ENCODE results near the gene RNF224. TPM values are rescaled to one million over a fixed set of nuclear protein-coding genes. Genes with fewer than 3 reads are reported as not detected.

Gene RNF224
- total and polyA plus RNA-seq, 2 of the 13 experiments (the other 11 are each of a cell fraction or from before 2014, with no cell fraction given): 0.09 TPM; not detected in 1

DNA sequence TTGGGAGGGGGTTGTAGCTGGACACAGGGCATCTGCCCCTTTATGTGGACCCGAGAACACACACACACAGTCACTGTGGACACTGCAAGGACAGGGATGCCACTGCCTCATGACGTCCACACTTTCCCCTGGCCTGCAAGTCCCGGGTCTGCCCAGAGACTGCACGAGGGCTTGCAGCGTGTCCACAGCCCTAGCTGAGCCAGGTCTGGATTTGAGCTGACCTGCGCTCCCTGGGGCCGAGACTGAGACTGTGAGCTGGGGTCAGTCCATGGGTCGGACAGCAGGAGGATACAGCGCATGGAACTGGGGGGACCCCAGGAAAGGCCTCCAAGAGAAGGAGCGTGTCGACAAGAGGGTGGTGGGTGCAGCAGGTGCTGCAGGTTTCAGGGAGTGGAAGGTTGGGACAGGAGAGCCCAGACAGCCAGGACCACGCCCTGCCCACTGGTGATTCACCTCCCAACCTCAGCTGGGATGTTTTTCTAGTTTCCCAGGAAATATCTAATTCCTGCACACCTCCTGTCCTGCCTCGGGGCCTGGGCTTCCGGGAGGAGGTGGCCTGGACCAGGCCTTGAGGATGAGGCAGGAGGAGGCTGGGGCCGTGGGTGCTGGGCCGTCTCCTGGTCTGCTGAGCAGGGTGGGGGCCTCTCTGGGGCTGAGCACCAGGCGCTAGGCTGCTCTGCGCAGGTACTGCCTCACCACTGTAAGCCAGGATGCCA lies 806 bp upstream of the RNF224 start (continued):
- TF ChIP-seq THYN1 (CRISPR knock-in tag; IDR thresholded peaks at IDR 0.05; ENCODE audit: borderline replicate concordance, low read depth) (no peak), MED13 (CRISPR knock-in tag; IDR thresholded peaks at IDR 0.05) (no peak), ZNF850 (CRISPR knock-in tag; conservative IDR thresholded peaks at IDR 0.05) (no peak), TBX2 (CRISPR knock-in tag; IDR thresholded peaks at IDR 0.05; ENCODE audit: borderline replicate concordance) (no peak), SRF (IDR thresholded peaks at IDR 0.05; ENCODE audit: low read depth, low read length) (no peak), CBX1 (IDR thresholded peaks at IDR 0.05; ENCODE audit: low read depth) (no peak), ZNF501 (CRISPR knock-in tag; IDR thresholded peaks at IDR 0.05) (no peak)
- TF ChIP-seq, protein P1, sequence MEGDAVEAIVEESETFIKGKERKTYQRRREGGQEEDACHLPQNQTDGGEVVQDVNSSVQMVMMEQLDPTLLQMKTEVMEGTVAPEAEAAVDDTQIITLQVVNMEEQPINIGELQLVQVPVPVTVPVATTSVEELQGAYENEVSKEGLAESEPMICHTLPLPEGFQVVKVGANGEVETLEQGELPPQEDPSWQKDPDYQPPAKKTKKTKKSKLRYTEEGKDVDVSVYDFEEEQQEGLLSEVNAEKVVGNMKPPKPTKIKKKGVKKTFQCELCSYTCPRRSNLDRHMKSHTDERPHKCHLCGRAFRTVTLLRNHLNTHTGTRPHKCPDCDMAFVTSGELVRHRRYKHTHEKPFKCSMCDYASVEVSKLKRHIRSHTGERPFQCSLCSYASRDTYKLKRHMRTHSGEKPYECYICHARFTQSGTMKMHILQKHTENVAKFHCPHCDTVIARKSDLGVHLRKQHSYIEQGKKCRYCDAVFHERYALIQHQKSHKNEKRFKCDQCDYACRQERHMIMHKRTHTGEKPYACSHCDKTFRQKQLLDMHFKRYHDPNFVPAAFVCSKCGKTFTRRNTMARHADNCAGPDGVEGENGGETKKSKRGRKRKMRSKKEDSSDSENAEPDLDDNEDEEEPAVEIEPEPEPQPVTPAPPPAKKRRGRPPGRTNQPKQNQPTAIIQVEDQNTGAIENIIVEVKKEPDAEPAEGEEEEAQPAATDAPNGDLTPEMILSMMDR (CRISPR knock-in tag; IDR thresholded peaks at IDR 0.05): 0 out of 2 replicates have a peak, but pooled peaks have one; percentile 13
- TF ChIP-seq, protein P2, sequence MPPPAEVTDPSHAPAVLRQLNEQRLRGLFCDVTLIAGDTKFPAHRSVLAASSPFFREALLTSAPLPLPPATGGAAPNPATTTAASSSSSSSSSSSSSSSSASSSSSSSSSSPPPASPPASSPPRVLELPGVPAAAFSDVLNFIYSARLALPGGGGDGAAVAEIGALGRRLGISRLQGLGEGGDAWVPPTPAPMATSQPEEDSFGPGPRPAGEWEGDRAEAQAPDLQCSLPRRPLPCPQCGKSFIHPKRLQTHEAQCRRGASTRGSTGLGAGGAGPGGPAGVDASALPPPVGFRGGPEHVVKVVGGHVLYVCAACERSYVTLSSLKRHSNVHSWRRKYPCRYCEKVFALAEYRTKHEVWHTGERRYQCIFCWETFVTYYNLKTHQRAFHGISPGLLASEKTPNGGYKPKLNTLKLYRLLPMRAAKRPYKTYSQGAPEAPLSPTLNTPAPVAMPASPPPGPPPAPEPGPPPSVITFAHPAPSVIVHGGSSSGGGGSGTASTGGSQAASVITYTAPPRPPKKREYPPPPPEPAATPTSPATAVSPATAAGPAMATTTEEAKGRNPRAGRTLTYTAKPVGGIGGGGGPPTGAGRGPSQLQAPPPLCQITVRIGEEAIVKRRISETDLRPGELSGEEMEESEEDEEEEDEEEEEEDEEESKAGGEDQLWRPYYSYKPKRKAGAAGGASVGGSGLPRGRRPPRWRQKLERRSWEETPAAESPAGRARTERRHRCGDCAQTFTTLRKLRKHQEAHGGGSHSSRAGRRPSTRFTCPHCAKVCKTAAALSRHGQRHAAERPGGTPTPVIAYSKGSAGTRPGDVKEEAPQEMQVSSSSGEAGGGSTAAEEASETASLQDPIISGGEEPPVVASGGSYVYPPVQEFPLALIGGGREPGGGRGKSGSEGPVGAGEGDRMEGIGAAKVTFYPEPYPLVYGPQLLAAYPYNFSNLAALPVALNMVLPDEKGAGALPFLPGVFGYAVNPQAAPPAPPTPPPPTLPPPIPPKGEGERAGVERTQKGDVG (CRISPR knock-in tag; IDR thresholded peaks at IDR 0.05; ENCODE audit: borderline replicate concordance): no peak
- TF ChIP-seq, protein P3, sequence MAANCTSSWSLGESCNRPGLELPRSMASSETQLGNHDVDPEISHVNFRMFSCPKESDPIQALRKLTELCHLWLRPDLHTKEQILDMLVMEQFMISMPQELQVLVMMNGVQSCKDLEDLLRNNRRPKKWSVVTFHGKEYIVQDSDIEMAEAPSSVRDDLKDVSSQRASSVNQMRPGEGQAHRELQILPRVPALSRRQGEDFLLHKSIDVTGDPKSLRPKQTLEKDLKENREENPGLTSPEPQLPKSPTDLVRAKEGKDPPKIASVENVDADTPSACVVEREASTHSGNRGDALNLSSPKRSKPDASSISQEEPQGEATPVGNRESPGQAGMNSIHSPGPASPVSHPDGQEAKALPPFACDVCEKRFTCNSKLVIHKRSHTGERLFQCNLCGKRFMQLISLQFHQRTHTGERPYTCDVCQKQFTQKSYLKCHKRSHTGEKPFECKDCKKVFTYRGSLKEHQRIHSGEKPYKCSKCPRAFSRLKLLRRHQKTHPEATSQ (CRISPR knock-in tag; IDR thresholded peaks at IDR 0.05; ENCODE audit: borderline replicate concordance): no peak
- TF ChIP-seq, protein P4, sequence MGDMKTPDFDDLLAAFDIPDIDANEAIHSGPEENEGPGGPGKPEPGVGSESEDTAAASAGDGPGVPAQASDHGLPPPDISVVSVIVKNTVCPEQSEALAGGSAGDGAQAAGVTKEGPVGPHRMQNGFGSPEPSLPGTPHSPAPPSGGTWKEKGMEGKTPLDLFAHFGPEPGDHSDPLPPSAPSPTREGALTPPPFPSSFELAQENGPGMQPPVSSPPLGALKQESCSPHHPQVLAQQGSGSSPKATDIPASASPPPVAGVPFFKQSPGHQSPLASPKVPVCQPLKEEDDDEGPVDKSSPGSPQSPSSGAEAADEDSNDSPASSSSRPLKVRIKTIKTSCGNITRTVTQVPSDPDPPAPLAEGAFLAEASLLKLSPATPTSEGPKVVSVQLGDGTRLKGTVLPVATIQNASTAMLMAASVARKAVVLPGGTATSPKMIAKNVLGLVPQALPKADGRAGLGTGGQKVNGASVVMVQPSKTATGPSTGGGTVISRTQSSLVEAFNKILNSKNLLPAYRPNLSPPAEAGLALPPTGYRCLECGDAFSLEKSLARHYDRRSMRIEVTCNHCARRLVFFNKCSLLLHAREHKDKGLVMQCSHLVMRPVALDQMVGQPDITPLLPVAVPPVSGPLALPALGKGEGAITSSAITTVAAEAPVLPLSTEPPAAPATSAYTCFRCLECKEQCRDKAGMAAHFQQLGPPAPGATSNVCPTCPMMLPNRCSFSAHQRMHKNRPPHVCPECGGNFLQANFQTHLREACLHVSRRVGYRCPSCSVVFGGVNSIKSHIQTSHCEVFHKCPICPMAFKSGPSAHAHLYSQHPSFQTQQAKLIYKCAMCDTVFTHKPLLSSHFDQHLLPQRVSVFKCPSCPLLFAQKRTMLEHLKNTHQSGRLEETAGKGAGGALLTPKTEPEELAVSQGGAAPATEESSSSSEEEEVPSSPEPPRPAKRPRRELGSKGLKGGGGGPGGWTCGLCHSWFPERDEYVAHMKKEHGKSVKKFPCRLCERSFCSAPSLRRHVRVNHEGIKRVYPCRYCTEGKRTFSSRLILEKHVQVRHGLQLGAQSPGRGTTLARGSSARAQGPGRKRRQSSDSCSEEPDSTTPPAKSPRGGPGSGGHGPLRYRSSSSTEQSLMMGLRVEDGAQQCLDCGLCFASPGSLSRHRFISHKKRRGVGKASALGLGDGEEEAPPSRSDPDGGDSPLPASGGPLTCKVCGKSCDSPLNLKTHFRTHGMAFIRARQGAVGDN (CRISPR knock-in tag; IDR thresholded peaks at IDR 0.05): peak; percentile 55; the same call in 1 of the 2 replicates
- TF ChIP-seq, protein P5, sequence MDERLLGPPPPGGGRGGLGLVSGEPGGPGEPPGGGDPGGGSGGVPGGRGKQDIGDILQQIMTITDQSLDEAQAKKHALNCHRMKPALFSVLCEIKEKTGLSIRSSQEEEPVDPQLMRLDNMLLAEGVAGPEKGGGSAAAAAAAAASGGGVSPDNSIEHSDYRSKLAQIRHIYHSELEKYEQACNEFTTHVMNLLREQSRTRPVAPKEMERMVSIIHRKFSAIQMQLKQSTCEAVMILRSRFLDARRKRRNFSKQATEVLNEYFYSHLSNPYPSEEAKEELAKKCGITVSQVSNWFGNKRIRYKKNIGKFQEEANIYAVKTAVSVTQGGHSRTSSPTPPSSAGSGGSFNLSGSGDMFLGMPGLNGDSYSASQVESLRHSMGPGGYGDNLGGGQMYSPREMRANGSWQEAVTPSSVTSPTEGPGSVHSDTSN (CRISPR knock-in tag; IDR thresholded peaks at IDR 0.05): no peak
- TF ChIP-seq, protein P6, sequence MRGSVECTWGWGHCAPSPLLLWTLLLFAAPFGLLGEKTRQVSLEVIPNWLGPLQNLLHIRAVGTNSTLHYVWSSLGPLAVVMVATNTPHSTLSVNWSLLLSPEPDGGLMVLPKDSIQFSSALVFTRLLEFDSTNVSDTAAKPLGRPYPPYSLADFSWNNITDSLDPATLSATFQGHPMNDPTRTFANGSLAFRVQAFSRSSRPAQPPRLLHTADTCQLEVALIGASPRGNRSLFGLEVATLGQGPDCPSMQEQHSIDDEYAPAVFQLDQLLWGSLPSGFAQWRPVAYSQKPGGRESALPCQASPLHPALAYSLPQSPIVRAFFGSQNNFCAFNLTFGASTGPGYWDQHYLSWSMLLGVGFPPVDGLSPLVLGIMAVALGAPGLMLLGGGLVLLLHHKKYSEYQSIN (CRISPR knock-in tag; IDR thresholded peaks at IDR 0.05; ENCODE audit: borderline replicate concordance): no peak
